Heart right ventricle (tissue), 16 donors: ENCODE data around the gene SH3TC1. TPM values are rescaled to one million over a fixed set of nuclear protein-coding genes. Genes with fewer than 3 reads are reported as not detected.

Experiments
- ATAC-seq, 8 donors: fragments of 200-7000 bp; cut with Tn5 transposase; one replicate each; pipeline ENCODE4 v1.9.1; 2020; ENCODE audit warnings: mild to moderate bottlenecking in 8 of 8, moderate library complexity in 8 of 8, moderate number of reproducible peaks in 1 of 8
- DNase-seq, 2 donors: peaks; one replicate each; pipeline ENCODE4 v3.0.0-alpha.2; 2020
- H3K27ac ChIP-seq, 10 donors: fragments of 200-600 bp; sonication (generic) in 2 of 10; one replicate each; pipeline versions ENCODE4 v1.5.0 to v1.8.0; 2020 to 2022; ENCODE audit warnings: mild to moderate bottlenecking in 3 of 10
- H3K27me3 ChIP-seq, 7 donors: fragments of 200-600 bp; one replicate each; pipeline ENCODE4 v1.8.0; 2021 to 2022; ENCODE audit warnings: mild to moderate bottlenecking in 2 of 7
- H3K36me3 ChIP-seq, 9 donors: fragments of 200-600 bp; sonication (generic) in 1 of 9; one replicate each; pipeline versions ENCODE4 v1.5.0 to v1.8.0; 2020 to 2022; ENCODE audit warnings: mild to moderate bottlenecking in 2 of 9
- H3K4me1 ChIP-seq, 9 donors: fragments of 200-600 bp; sonication (generic) in 1 of 9; one replicate each; pipeline versions ENCODE4 v1.5.0 to v1.8.0; 2020 to 2022; ENCODE audit warnings: mild to moderate bottlenecking in 4 of 9
- H3K4me3 ChIP-seq, 10 donors: fragments of 200-600 bp; sonication (generic) in 2 of 10; one replicate each; pipeline versions ENCODE4 v1.5.0 to v1.8.0; 2020 to 2022; ENCODE audit warnings: mild to moderate bottlenecking in 7 of 10, moderate library complexity in 2 of 10
- H3K9me3 ChIP-seq, 11 donors: fragments of 200-600 bp in 10 of 11; sonication (generic) in 2 of 11; one replicate each; pipeline versions ENCODE4 v1.5.0 to v1.8.0; 2013 to 2022; ENCODE audit warnings: mild to moderate bottlenecking in 2 of 11, control low read depth in 1 of 11, moderate library complexity in 1 of 11
- WGBS, 2 donors: extraction: QIAGEN DNeasy Blood & Tissue Kit; methylation state at CpG; one replicate each; pipeline ENCODE4 v1.1.7; 2013; ENCODE audit warnings: inconsistent platforms in 1 of 2; 5-methylcytosine and 5-hydroxymethylcytosine counted together
- intact Hi-C, 10 donors: fragments of 100-400 bp; cut with DNase I; formaldehyde crosslinking; loops; one replicate each; pipeline versions ENCODE4 v1.11.1 to v1.14.2; 2022
- polyA plus RNA-seq, 2 donors: library from polyadenylated mRNA; stranded (reverse); fragments of 200-250 nt; gene quantifications; one replicate each; pipeline ENCODE4 v1.2.3, GENCODE V29; 2013
- total RNA-seq, 10 donors: library from RNA; stranded (reverse); fragmentation: NEBNext Ultra II Directional in 3 of 10; extraction: Animal tissue kit (Norgen Biotek cat#: 25700) in 3 of 10; gene quantifications; one replicate each; pipeline versions ENCODE4 v1.2.1 to v1.2.4, GENCODE V29; 2021 to 2023
- TF ChIP-seq, protein P1 (sequence below), 9 donors: fragments of 200-600 bp; sonication (generic) in 2 of 9; IDR thresholded peaks; one replicate each; pipeline versions ENCODE4 v1.5.0 to v1.8.0; 2021 to 2022; ENCODE audit warnings: antibody characterized with exemption in 9 of 9, mild to moderate bottlenecking in 5 of 9, moderate library complexity in 1 of 9
- donor health status: Arrhythmogenic right ventricular cardiomyopathy.
- donor health status: ischemic (EF 13 %, LVEDD 7.1; RV severe dilation, severe dysfunction).
- donor health status: healthy with polysubstance abuse.
- donor health status: DM: no; HTN: yes; CAD: no.
- donor health status: DM: no; HTN: no; CAD: no.
- donor health status: ischemic (EF 25% LVEDD 6.9; RV normal size, moderate dysfunction).
- donor health status: ischemic (EF 25% LVEDD 5.7; RV mildly dilated, moderate dysfunction).
- donor health status: healthy.
- donor health status: DM: yes; HTN: yes; CAD: no.
- donor health status: Ischemic cardiomyopathy.
- donor health status: ischemic (EF 35%, LVEDD 5.7; RV mildly dilated, moderate dysfunction).
- donor health status: nonischemic (EF 11% LVEDD 7.7; RV severe dilation, severe dysfunction).
- donor health status: DM: yes; HTN: yes; CAD: no.
- donor health status: PGD.
- donor health status: ischemic (EF 29% LVEDD 5.4; RV normal size, mild dysfunction).
- donor health status: nonischemic (EF 23%, LVEDD 6.1; RV moderate dilation, normal function).

Gene SH3TC1
- total and polyA plus RNA-seq, 12 donors = 7.4 to 22.8 (median 11.2) TPM

GRCh38 chr4:8239661-8240060, 40.6 kb downstream of the SH3TC1 start:
- peaks cover 5 to 13% (median 10%) of the 10 kb centered on the region in 9 donors for H3K4me1 ChIP-seq
- DNase-seq = no peak
- H3K36me3 ChIP-seq = peaks cover 0 to 65% (median 10%) of the 10 kb centered on the region in 9 donors
- intact Hi-C loops = loop anchor here (2.0 to 10.0 kb wide), 8 partner anchors 57 to 355 kb away; partner anchors contain the start of gene CPZ (in 8 of the 10)
- H3K9me3 ChIP-seq = no peaks in the 10 kb centered on the region
- ATAC-seq = no peak
- whole genome bisulfite sequencing, 2 donors = 94 to 95% methylated on average over 9 of the region's 9 CpGs
- TF ChIP-seq, protein P1, sequence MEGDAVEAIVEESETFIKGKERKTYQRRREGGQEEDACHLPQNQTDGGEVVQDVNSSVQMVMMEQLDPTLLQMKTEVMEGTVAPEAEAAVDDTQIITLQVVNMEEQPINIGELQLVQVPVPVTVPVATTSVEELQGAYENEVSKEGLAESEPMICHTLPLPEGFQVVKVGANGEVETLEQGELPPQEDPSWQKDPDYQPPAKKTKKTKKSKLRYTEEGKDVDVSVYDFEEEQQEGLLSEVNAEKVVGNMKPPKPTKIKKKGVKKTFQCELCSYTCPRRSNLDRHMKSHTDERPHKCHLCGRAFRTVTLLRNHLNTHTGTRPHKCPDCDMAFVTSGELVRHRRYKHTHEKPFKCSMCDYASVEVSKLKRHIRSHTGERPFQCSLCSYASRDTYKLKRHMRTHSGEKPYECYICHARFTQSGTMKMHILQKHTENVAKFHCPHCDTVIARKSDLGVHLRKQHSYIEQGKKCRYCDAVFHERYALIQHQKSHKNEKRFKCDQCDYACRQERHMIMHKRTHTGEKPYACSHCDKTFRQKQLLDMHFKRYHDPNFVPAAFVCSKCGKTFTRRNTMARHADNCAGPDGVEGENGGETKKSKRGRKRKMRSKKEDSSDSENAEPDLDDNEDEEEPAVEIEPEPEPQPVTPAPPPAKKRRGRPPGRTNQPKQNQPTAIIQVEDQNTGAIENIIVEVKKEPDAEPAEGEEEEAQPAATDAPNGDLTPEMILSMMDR (IDR thresholded peaks at IDR 0.05) = no peak
- H3K27me3 ChIP-seq = no peaks in the 10 kb centered on the region
- H3K27ac ChIP-seq = no peak overlapping the region
- H3K4me3 ChIP-seq = no peak overlapping the region

GRCh38 chr4:8240211-8241041, 41.3 kb downstream of the SH3TC1 start:
- no peaks in the 10 kb centered on the region for H3K27me3 ChIP-seq
- H3K9me3 ChIP-seq = no peaks in the 10 kb centered on the region
- no peak for ATAC-seq
- TF ChIP-seq, protein P1 (IDR thresholded peaks at IDR 0.05) = no peak
- peaks cover 0 to 57% (median 10%) of the 10 kb centered on the region in 9 donors for H3K36me3 ChIP-seq
- WGBS, 2 donors = 82 to 87% methylated on average over 25 to 26 of the region's 26 CpGs
- no peak overlapping the region for H3K27ac ChIP-seq
- no peak for DNase-seq
- no peak overlapping the region for H3K4me3 ChIP-seq
- intact Hi-C loops = loop anchor here (2.0 to 10.0 kb wide), 7 partner anchors 58 to 354 kb away; partner anchors contain the start of gene CPZ (in 8 of the 10)
- peaks cover 5 to 13% (median 10%) of the 10 kb centered on the region in 9 donors for H3K4me1 ChIP-seq

DNA sequence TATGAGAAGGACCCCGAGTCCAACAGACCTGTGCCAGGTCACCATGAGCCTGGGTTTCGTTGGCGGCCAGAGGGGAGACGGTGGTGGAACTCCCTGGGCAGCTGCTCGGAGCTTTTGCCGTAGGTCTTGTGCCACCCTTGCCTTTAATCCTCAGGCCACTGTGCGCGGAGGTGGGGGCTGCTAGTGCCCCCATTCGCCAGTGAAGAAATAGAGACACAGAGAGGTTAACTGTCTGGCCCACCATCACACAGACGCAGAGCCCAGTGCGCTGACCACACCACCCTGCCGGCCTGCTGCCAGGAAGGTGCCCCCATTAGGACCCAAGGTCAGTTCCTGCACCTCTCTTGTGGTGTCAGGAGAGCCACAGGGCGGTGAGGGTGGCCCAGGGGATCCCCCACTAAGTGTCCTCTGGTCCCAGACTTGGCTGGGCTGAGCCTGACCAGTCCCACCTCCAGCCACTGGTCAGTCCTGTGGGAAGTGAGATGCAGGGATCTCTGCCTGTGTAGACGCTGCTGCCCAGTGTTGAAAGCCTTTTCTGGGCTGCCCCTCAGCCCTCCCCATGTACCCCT, 42.2 kb downstream of the SH3TC1 start:
- Histone ChIP-seq H3K9me3 (no peaks in the 10 kb centered on the region), H3K4me1 (peaks cover 7 to 13% (median 10%) of the 10 kb centered on the region in 9 donors), H3K36me3 (peaks cover 0 to 48% (median 4%) of the 10 kb centered on the region in 9 donors), H3K27me3 (no peaks in the 10 kb centered on the region), H3K4me3 (no peak overlapping the region), H3K27ac (peak overlapping the region in 1 of 10 donors; percentile 64)
- no peak for DNase-seq
- intact Hi-C loops = loop anchor here (2.0 to 10.0 kb wide), 7 partner anchors 59 to 354 kb away; partner anchors contain the start of gene CPZ (in 8 of the 10)
- 93 to 94% methylated on average over 14 of the region's 14 CpGs for WGBS, 2 donors
- ATAC-seq = no peak
- TF ChIP-seq, protein P1 (IDR thresholded peaks at IDR 0.05) = no peak
